ENCODE measurements around the gene NLRC3. TPM values are rescaled to one million over a fixed set of nuclear protein-coding genes. Genes with fewer than 3 reads are reported as not detected.

Gene NLRC3
- polyA plus RNA-seq, 1 of the 3 experiments (the other 2 are of a cell fraction): not detected

GRCh38 chr16:3608069-3608468 lies 30.9 kb upstream of the NLRC3 start:
- WGBS (ENCODE audit: low lambda C conversion rate): 82% methylated on average over 5 of the region's 5 CpGs
- no peak overlapping the region for H3K4me3 ChIP-seq (ENCODE audit: low read depth in 2 of 2, low read length in 1 of 2)

DNA sequence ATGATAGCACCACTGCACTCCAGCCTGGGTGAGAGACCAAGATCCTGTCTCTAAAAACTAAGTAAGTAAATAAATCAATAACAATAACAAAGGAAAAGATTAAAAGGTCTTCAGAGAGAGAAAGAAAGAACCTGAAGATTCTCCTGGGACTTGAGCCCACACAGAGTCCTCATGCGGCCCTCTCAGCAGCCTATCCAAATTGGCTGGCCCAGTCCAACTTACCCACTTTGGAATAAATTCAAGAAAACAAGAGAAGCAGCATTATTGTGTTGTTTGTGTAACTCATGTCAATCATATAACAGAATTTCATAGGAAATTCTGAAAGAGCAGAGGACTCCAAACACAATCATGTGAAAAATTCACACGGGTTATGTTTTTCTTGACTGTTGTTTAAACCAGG lies 30.4 kb upstream of the NLRC3 start:
- WGBS (ENCODE audit: low lambda C conversion rate): 80% methylated on average over 2 of the region's 2 CpGs
- Histone ChIP-seq H3K4me2 (no peak overlapping the region), H3K4me3 (ENCODE audit: low read depth in 2 of 2, low read length in 1 of 2) (no peak overlapping the region), H3K27ac (ENCODE audit: low read depth in 2 of 2, low read length in 1 of 2) (no peak overlapping the region), H4K20me1 (ENCODE audit: insufficient read depth) (no peaks in the 10 kb centered on the region), H3F3A (replicated peaks; ENCODE audit: insufficient read depth) (no peaks in the 10 kb centered on the region), H3K9me2 (no peaks in the 10 kb centered on the region), H3K4me1 (ENCODE audit: control insufficient read depth in 1 of 2, insufficient read depth in 2 of 2, low read depth in 1 of 2, low read length in 1 of 2) (peaks cover 6 to 7% of the 10 kb centered on the region in 2 experiments), H3K79me2 (ENCODE audit: insufficient read depth) (peaks cover 20% of the 10 kb centered on the region), H2AFZ (ENCODE audit: low read depth) (no peak overlapping the region), H3K9me3 (no peaks in the 10 kb centered on the region), H3K9ac (no peak overlapping the region), H3K27me3 (ENCODE audit: insufficient read depth) (no peaks in the 10 kb centered on the region), H3K36me3 (replicated peaks in 1 of 2; ENCODE audit: control insufficient read depth in 1 of 2, insufficient read depth in 2 of 2, low read length in 1 of 2) (peaks cover 7 to 14% of the 10 kb centered on the region in 2 experiments)
- no peak for DNase-seq
- CTCF ChIA-PET: no interaction called here
- POLR2A ChIA-PET: no interaction called here
- TF ChIP-seq TAF1 (IDR thresholded peaks at IDR 0.05; ENCODE audit: borderline replicate concordance, low read depth, low read length) (no peak), USF2 (IDR thresholded peaks at IDR 0.05; ENCODE audit: borderline replicate concordance, low read depth, low read length) (no peak), MEF2A (IDR thresholded peaks at IDR 0.05; ENCODE audit: borderline replicate concordance, low read depth) (no peak), USF1 (IDR thresholded peaks at IDR 0.05; ENCODE audit: borderline replicate concordance, low read depth) (no peak), MXI1 (IDR thresholded peaks at IDR 0.05; ENCODE audit: low read depth, low read length) (no peak), SMC3 (IDR thresholded peaks at IDR 0.05; ENCODE audit: low read depth, low read length) (no peak), GABPA (IDR thresholded peaks at IDR 0.05; ENCODE audit: low read depth) (no peak), EZH2phosphoT487 (IDR thresholded peaks at IDR 0.05; ENCODE audit: borderline replicate concordance, low read depth) (no peak), CTCF (IDR thresholded peaks at IDR 0.05) (no peak), TCF12 (IDR thresholded peaks at IDR 0.05) (no peak), FOXM1 (IDR thresholded peaks at IDR 0.05; ENCODE audit: low read depth) (no peak), FOSL2 (IDR thresholded peaks at IDR 0.05; ENCODE audit: borderline replicate concordance, low read depth) (no peak), TEAD4 (IDR thresholded peaks at IDR 0.05; ENCODE audit: borderline replicate concordance, insufficient read depth) (no peak), ELF1 (IDR thresholded peaks at IDR 0.05) (no peak), RFX5 (IDR thresholded peaks at IDR 0.05; ENCODE audit: low read length) (no peak)
- TF ChIP-seq, protein P1, sequence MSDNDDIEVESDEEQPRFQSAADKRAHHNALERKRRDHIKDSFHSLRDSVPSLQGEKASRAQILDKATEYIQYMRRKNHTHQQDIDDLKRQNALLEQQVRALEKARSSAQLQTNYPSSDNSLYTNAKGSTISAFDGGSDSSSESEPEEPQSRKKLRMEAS (IDR thresholded peaks at IDR 0.05; ENCODE audit: low read depth): no peak

More at GRCh38 chr16:3608069-3608468, 30.9 kb upstream of the NLRC3 start:
- TF ChIP-seq GABPA (IDR thresholded peaks at IDR 0.05; ENCODE audit: low read depth) (no peak), SMC3 (IDR thresholded peaks at IDR 0.05; ENCODE audit: low read depth, low read length) (no peak), RCOR1 (IDR thresholded peaks at IDR 0.05; ENCODE audit: low read length) (no peak), CTCF (IDR thresholded peaks at IDR 0.05) (no peak), TEAD4 (IDR thresholded peaks at IDR 0.05; ENCODE audit: borderline replicate concordance, insufficient read depth) (no peak), FOXM1 (IDR thresholded peaks at IDR 0.05; ENCODE audit: low read depth) (no peak), MXI1 (IDR thresholded peaks at IDR 0.05; ENCODE audit: low read depth, low read length) (no peak), GATA2 (CRISPR knock-in tag; IDR thresholded peaks at IDR 0.05) (no peak), FOSL2 (IDR thresholded peaks at IDR 0.05; ENCODE audit: borderline replicate concordance, low read depth) (no peak)
- CTCF ChIA-PET: no interaction called here
- Histone ChIP-seq H3K9ac (no peak overlapping the region), H3K27ac (ENCODE audit: low read depth in 2 of 2, low read length in 1 of 2) (no peak overlapping the region), H3K9me2 (no peaks in the 10 kb centered on the region), H3K9me3 (no peaks in the 10 kb centered on the region), H3K4me1 (ENCODE audit: control insufficient read depth in 1 of 2, insufficient read depth in 2 of 2, low read depth in 1 of 2, low read length in 1 of 2) (peaks cover 9 to 12% of the 10 kb centered on the region in 2 experiments), H3F3A (replicated peaks; ENCODE audit: insufficient read depth) (no peaks in the 10 kb centered on the region), H3K79me2 (ENCODE audit: insufficient read depth) (peaks cover 24% of the 10 kb centered on the region), H3K36me3 (replicated peaks in 1 of 2; ENCODE audit: control insufficient read depth in 1 of 2, insufficient read depth in 2 of 2, low read length in 1 of 2) (peaks cover 7 to 14% of the 10 kb centered on the region in 2 experiments), H4K20me1 (ENCODE audit: insufficient read depth) (no peaks in the 10 kb centered on the region), H3K27me3 (ENCODE audit: insufficient read depth) (no peaks in the 10 kb centered on the region), H3K4me2 (no peak overlapping the region), H2AFZ (ENCODE audit: low read depth) (no peak overlapping the region)
- POLR2A ChIA-PET: no interaction called here
- DNase-seq: no peak
